Measurements from ENCODE around the gene SRGAP3. TPM values are rescaled to one million over a fixed set of nuclear protein-coding genes. Genes with fewer than 3 reads are reported as not detected.
"Not testable (repeated sequence)": the region's sequence is repeated elsewhere in the genome, so short reads cannot be mapped to it uniquely, and the experiment has no call there.

Gene SRGAP3
- total RNA-seq (4.4 TPM), polyA plus RNA-seq (3.9 TPM)
- long read RNA-seq, donor 1: 0 reads
- long read RNA-seq, donor 2: 0 reads
- long read RNA-seq, donor 3: 0 reads
- long read RNA-seq, donor 4: 0 reads
- long read RNA-seq, donor 5: 0 reads
- long read RNA-seq, donor 6: 0 reads
- long read RNA-seq, donor 7, full-length matches to known transcripts: 1 of 1 reads
- long read RNA-seq, donor 7, partial matches to known transcripts: 0 of 1 reads
- long read RNA-seq, donor 7, other reads (novel, unspliced or antisense): 0 of 1 reads
- long read RNA-seq, donor 8: 0 reads
- long read RNA-seq, donor 9, partial matches to known transcripts: 0 of 1 reads
- long read RNA-seq, donor 9, other reads (novel, unspliced or antisense): 0 of 1 reads
- long read RNA-seq, donor 10: 0 reads

- DNase-seq (ENCODE audit: low read depth in 6 of 9, low spot score in 9 of 9): peak; percentile 78 to 95 (median 86)
- Histone ChIP-seq H3K9me3 (ENCODE audit: control insufficient read depth in 2 of 2, insufficient read depth in 1 of 2, low read length in 1 of 2) (no peaks in the 10 kb centered on the region), H3K27me3 (ENCODE audit: control insufficient read depth in 2 of 2, insufficient read depth in 1 of 2, low read length in 1 of 2) (no peaks in the 10 kb centered on the region), H3K27ac (ENCODE audit: low read depth in 1 of 2, low read length in 1 of 2) (peak within 1 kb of the TSS; percentile 59 to 62), H3K36me3 (ENCODE audit: control insufficient read depth in 2 of 2, insufficient read depth in 2 of 2, low read length in 1 of 2) (no peaks in the 10 kb centered on the region), H3K4me1 (ENCODE audit: control insufficient read depth in 2 of 2, insufficient read depth in 2 of 2, low read length in 2 of 2) (peaks cover 4 to 26% of the 10 kb centered on the region in 2 donors), H3K4me3 (ENCODE audit: low read length in 2 of 2) (peak within 1 kb of the TSS; percentile 60 to 66)
- WGBS: 5% methylated on average over 28 of the region's 28 CpGs
Observed at GRCh38 chr3:9249273-9250192, at the start of gene SRGAP3. TSS of gene SRGAP3 (minus strand) at chr3:9249646. CDS start at chr3:9248951, 695 bp downstream.

GRCh38 chr3:9298236-9298635, 48.8 kb upstream of the SRGAP3 start:
- DNase-seq (ENCODE audit: low read depth in 6 of 9, low spot score in 9 of 9): no peak
- Histone ChIP-seq H3K4me3 (ENCODE audit: low read length in 2 of 2) (no peak overlapping the region), H3K36me3 (ENCODE audit: control insufficient read depth in 2 of 2, insufficient read depth in 2 of 2, low read length in 1 of 2) (no peaks in the 10 kb centered on the region), H3K27ac (ENCODE audit: low read depth in 1 of 2, low read length in 1 of 2) (no peak overlapping the region), H3K4me1 (ENCODE audit: control insufficient read depth in 2 of 2, insufficient read depth in 2 of 2, low read length in 2 of 2) (peaks cover 0 to 5% of the 10 kb centered on the region in 2 donors), H3K27me3 (ENCODE audit: control insufficient read depth in 2 of 2, insufficient read depth in 1 of 2, low read length in 1 of 2) (peaks cover 2 to 7% of the 10 kb centered on the region in 2 donors), H3K9me3 (ENCODE audit: control insufficient read depth in 2 of 2, insufficient read depth in 1 of 2, low read length in 1 of 2) (no peaks in the 10 kb centered on the region)

- Histone ChIP-seq H3K27ac (ENCODE audit: low read depth in 1 of 2, low read length in 1 of 2) (no peak overlapping the region), H3K27me3 (ENCODE audit: control insufficient read depth in 2 of 2, insufficient read depth in 1 of 2, low read length in 1 of 2) (no peaks in the 10 kb centered on the region), H3K36me3 (ENCODE audit: control insufficient read depth in 2 of 2, insufficient read depth in 2 of 2, low read length in 1 of 2) (no peaks in the 10 kb centered on the region), H3K4me3 (ENCODE audit: low read length in 2 of 2) (no peak overlapping the region), H3K4me1 (ENCODE audit: control insufficient read depth in 2 of 2, insufficient read depth in 2 of 2, low read length in 2 of 2) (no peaks in the 10 kb centered on the region), H3K9me3 (ENCODE audit: control insufficient read depth in 2 of 2, insufficient read depth in 1 of 2, low read length in 1 of 2) (no peaks in the 10 kb centered on the region)
- whole genome bisulfite sequencing: 96% methylated on average over 1 of the region's 1 CpG
- DNase-seq (ENCODE audit: low read depth in 6 of 9, low spot score in 9 of 9): no peak
Observed at GRCh38 chr3:9296241-9296640, 46.8 kb upstream of the SRGAP3 start.

GRCh38 chr3:9295007-9295406, 45.6 kb upstream of the SRGAP3 start:
- Histone ChIP-seq H3K9me3 (ENCODE audit: control insufficient read depth in 2 of 2, insufficient read depth in 1 of 2, low read length in 1 of 2) (no peaks in the 10 kb centered on the region), H3K27ac (ENCODE audit: low read depth in 1 of 2, low read length in 1 of 2) (no peak overlapping the region), H3K4me1 (ENCODE audit: control insufficient read depth in 2 of 2, insufficient read depth in 2 of 2, low read length in 2 of 2) (no peaks in the 10 kb centered on the region), H3K36me3 (ENCODE audit: control insufficient read depth in 2 of 2, insufficient read depth in 2 of 2, low read length in 1 of 2) (no peaks in the 10 kb centered on the region), H3K27me3 (ENCODE audit: control insufficient read depth in 2 of 2, insufficient read depth in 1 of 2, low read length in 1 of 2) (no peaks in the 10 kb centered on the region), H3K4me3 (ENCODE audit: low read length in 2 of 2) (no peak overlapping the region)
- DNase-seq (ENCODE audit: low read depth in 6 of 9, low spot score in 9 of 9): no peak

- DNase-seq (ENCODE audit: low read depth in 6 of 9, low spot score in 9 of 9); H3K4me1 ChIP-seq (ENCODE audit: control insufficient read depth in 2 of 2, insufficient read depth in 2 of 2, low read length in 2 of 2); H3K27me3 ChIP-seq (ENCODE audit: control insufficient read depth in 2 of 2, insufficient read depth in 1 of 2, low read length in 1 of 2); H3K27ac ChIP-seq (ENCODE audit: low read depth in 1 of 2, low read length in 1 of 2); H3K36me3 ChIP-seq (ENCODE audit: control insufficient read depth in 2 of 2, insufficient read depth in 2 of 2, low read length in 1 of 2); H3K9me3 ChIP-seq (ENCODE audit: control insufficient read depth in 2 of 2, insufficient read depth in 1 of 2, low read length in 1 of 2); H3K4me3 ChIP-seq (ENCODE audit: low read length in 2 of 2): not testable (repeated sequence)
- WGBS: 95% methylated on average over 2 of the region's 2 CpGs
Observed at GRCh38 chr3:9293953-9294352, 44.5 kb upstream of the SRGAP3 start.

GRCh38 chr3:9293076-9293475, 43.6 kb upstream of the SRGAP3 start:
- Histone ChIP-seq H3K4me3 (ENCODE audit: low read length in 2 of 2) (no peak overlapping the region), H3K27me3 (ENCODE audit: control insufficient read depth in 2 of 2, insufficient read depth in 1 of 2, low read length in 1 of 2) (no peaks in the 10 kb centered on the region), H3K27ac (ENCODE audit: low read depth in 1 of 2, low read length in 1 of 2) (no peak overlapping the region), H3K4me1 (ENCODE audit: control insufficient read depth in 2 of 2, insufficient read depth in 2 of 2, low read length in 2 of 2) (no peaks in the 10 kb centered on the region), H3K36me3 (ENCODE audit: control insufficient read depth in 2 of 2, insufficient read depth in 2 of 2, low read length in 1 of 2) (no peaks in the 10 kb centered on the region), H3K9me3 (ENCODE audit: control insufficient read depth in 2 of 2, insufficient read depth in 1 of 2, low read length in 1 of 2) (peaks cover 0 to 5% of the 10 kb centered on the region in 2 donors)
- WGBS: 93% methylated on average over 3 of the region's 3 CpGs
- DNase-seq (ENCODE audit: low read depth in 6 of 9, low spot score in 9 of 9): no peak

GRCh38 chr3:9292516-9292915, 43.1 kb upstream of the SRGAP3 start:
- 94% methylated on average over 2 of the region's 2 CpGs for WGBS
- H3K9me3 ChIP-seq (ENCODE audit: control insufficient read depth in 2 of 2, insufficient read depth in 1 of 2, low read length in 1 of 2): peaks cover 0 to 5% of the 10 kb centered on the region in 2 donors
- no peak for DNase-seq (ENCODE audit: low read depth in 6 of 9, low spot score in 9 of 9)
- H3K36me3 ChIP-seq (ENCODE audit: control insufficient read depth in 2 of 2, insufficient read depth in 2 of 2, low read length in 1 of 2): no peaks in the 10 kb centered on the region
- no peak overlapping the region for H3K4me3 ChIP-seq (ENCODE audit: low read length in 2 of 2)
- H3K27ac ChIP-seq (ENCODE audit: low read depth in 1 of 2, low read length in 1 of 2): no peak overlapping the region
- no peaks in the 10 kb centered on the region for H3K4me1 ChIP-seq (ENCODE audit: control insufficient read depth in 2 of 2, insufficient read depth in 2 of 2, low read length in 2 of 2)
- no peaks in the 10 kb centered on the region for H3K27me3 ChIP-seq (ENCODE audit: control insufficient read depth in 2 of 2, insufficient read depth in 1 of 2, low read length in 1 of 2)

GRCh38 chr3:9291821-9292410, 42.5 kb upstream of the SRGAP3 start:
- H3K27ac ChIP-seq (ENCODE audit: low read depth in 1 of 2, low read length in 1 of 2): no peak overlapping the region
- no peaks in the 10 kb centered on the region for H3K4me1 ChIP-seq (ENCODE audit: control insufficient read depth in 2 of 2, insufficient read depth in 2 of 2, low read length in 2 of 2)
- H3K4me3 ChIP-seq (ENCODE audit: low read length in 2 of 2): no peak overlapping the region
- peaks cover 0 to 5% of the 10 kb centered on the region in 2 donors for H3K9me3 ChIP-seq (ENCODE audit: control insufficient read depth in 2 of 2, insufficient read depth in 1 of 2, low read length in 1 of 2)
- no peaks in the 10 kb centered on the region for H3K36me3 ChIP-seq (ENCODE audit: control insufficient read depth in 2 of 2, insufficient read depth in 2 of 2, low read length in 1 of 2)
- WGBS: 81% methylated on average over 6 of the region's 6 CpGs
- no peak for DNase-seq (ENCODE audit: low read depth in 6 of 9, low spot score in 9 of 9)
- H3K27me3 ChIP-seq (ENCODE audit: control insufficient read depth in 2 of 2, insufficient read depth in 1 of 2, low read length in 1 of 2): no peaks in the 10 kb centered on the region

- DNase-seq (ENCODE audit: low read depth in 6 of 9, low spot score in 9 of 9): no peak
Observed at GRCh38 chr3:9290566-9290965, 41.1 kb upstream of the SRGAP3 start.

More at GRCh38 chr3:9290566-9290965, 41.1 kb upstream of the SRGAP3 start:
- WGBS: 93% methylated on average over 2 of the region's 2 CpGs
- Histone ChIP-seq H3K9me3 (ENCODE audit: control insufficient read depth in 2 of 2, insufficient read depth in 1 of 2, low read length in 1 of 2) (peaks cover 0 to 5% of the 10 kb centered on the region in 2 donors), H3K36me3 (ENCODE audit: control insufficient read depth in 2 of 2, insufficient read depth in 2 of 2, low read length in 1 of 2) (no peaks in the 10 kb centered on the region), H3K27ac (ENCODE audit: low read depth in 1 of 2, low read length in 1 of 2) (no peak overlapping the region), H3K4me1 (ENCODE audit: control insufficient read depth in 2 of 2, insufficient read depth in 2 of 2, low read length in 2 of 2) (no peaks in the 10 kb centered on the region), H3K4me3 (ENCODE audit: low read length in 2 of 2) (no peak overlapping the region), H3K27me3 (ENCODE audit: control insufficient read depth in 2 of 2, insufficient read depth in 1 of 2, low read length in 1 of 2) (no peaks in the 10 kb centered on the region)

Measured in thymus (tissue), 14 donors.